GM06990 (cell line): ENCODE data around the gene GUCA1C.

Source experiments
- DNase-seq: peaks from one replicate; pipeline ENCODE4 v3.0.0-alpha.2; 2011; ENCODE audit not compliant: insufficient read length; ENCODE audit errors: extremely low read depth
- H3K27me3 ChIP-seq: replicated peaks from 2 replicates; pipeline ENCODE4 v1.6.0; 2011; ENCODE audit warnings: low read length; ENCODE audit not compliant: control insufficient read depth, insufficient read depth
- H3K36me3 ChIP-seq: 2 replicates; pipeline ENCODE4 v1.5.1; 2011; ENCODE audit warnings: low read length; ENCODE audit not compliant: control insufficient read depth, insufficient read depth
- H3K4me3 ChIP-seq: replicated peaks from 2 replicates; pipeline ENCODE4 v1.5.1; 2011; ENCODE audit warnings: low read depth, mild to moderate bottlenecking, control low read depth, low read length
- CTCF ChIP-seq: IDR thresholded peaks from 2 replicates; pipeline ENCODE4 v1.5.1; 2011; ENCODE audit warnings: low read length, control low read depth, mild to moderate bottlenecking, inconsistent platforms; ENCODE audit not compliant: insufficient read depth, poor library complexity, severe bottlenecking

Gene GUCA1C

GRCh38 chr3:108953700-108954099 is at the start of gene GUCA1C:
Gene GUCA1C, minus strand, starts transcription at chr3:108953879. Its CDS starts 117 bp downstream, at chr3:108953762.
- Histone ChIP-seq H3K27me3 (no peaks in the 10 kb centered on the region), H3K36me3 (no peaks in the 10 kb centered on the region), H3K4me3 (no peak within 1 kb of the TSS)
- DNase-seq = no peak
- no peak for TF ChIP-seq CTCF

DNA sequence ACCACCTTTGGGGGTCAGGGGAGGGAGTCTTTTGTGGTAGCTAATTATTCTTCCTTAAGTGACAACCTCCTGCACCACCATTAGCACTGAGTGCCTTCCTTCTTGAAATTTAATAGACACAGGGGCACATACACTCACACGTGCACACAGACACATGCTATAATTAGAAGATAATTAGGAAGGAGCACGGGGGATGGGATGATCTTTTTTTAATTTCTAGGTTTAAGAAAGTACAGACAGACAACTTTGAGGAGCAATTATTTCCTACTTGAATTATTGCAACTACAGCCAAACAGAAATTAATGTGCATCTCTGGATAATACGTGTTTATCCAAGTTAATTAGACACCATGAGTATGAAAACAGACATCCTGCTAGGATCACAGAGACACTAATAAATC is 44.8 kb upstream of the GUCA1C start:
- TF ChIP-seq CTCF = no peak
- DNase-seq = no peak
- Histone ChIP-seq H3K36me3 (no peaks in the 10 kb centered on the region), H3K4me3 (no peak overlapping the region), H3K27me3 (no peaks in the 10 kb centered on the region; the same call in 1 of the 2 replicates)

DNA sequence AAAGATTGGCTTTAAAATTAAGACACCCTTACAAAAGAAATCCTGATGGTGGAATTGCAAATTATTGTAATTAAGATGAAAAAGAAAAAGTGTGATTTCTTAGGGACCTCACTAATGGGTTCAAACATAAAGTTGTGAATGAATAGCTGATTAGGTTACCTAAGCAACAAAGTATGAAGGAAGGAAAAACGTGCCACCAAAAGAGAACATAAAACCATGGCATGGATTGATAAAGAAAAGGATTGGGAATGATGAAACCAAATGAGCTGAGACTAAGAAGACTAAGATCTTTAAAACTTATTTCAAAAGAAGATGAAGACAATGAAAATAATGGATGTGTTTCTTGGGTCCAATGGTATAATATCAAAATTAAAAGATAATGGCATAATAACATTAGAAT is 32.2 kb upstream of the GUCA1C start:
- no peaks in the 10 kb centered on the region for H3K27me3 ChIP-seq
- no peaks in the 10 kb centered on the region for H3K36me3 ChIP-seq
- H3K4me3 ChIP-seq = no peak overlapping the region
- TF ChIP-seq CTCF = no peak
- DNase-seq = no peak

DNA sequence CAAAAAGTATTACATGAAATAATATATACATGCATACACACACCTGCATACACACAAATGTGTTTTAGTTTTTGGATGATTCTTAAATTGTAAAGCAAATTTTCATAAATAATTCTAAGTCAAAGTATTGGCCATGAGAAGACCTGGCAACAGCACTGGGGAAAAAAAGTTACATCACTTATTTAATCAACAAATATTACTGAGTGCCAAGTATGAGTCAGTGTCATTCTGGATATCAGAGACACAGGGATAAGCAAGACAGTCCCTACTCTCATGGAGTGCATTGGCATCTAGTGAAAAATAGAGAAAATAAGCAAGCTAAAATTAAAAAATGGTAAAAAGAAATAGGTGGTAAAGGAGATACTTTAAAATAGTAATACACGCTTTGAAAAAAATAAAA is 29.4 kb upstream of the GUCA1C start:
- Histone ChIP-seq H3K27me3 (no peaks in the 10 kb centered on the region), H3K4me3 (no peak overlapping the region), H3K36me3 (no peaks in the 10 kb centered on the region)
- no peak for TF ChIP-seq CTCF
- no peak for DNase-seq

- Histone ChIP-seq H3K27me3 (no peaks in the 10 kb centered on the region), H3K36me3 (no peaks in the 10 kb centered on the region), H3K4me3 (no peak overlapping the region)
- no peak for DNase-seq
- no peak for TF ChIP-seq CTCF
Measured at GRCh38 chr3:108976058-108976457, 22.4 kb upstream of the GUCA1C start.

DNA sequence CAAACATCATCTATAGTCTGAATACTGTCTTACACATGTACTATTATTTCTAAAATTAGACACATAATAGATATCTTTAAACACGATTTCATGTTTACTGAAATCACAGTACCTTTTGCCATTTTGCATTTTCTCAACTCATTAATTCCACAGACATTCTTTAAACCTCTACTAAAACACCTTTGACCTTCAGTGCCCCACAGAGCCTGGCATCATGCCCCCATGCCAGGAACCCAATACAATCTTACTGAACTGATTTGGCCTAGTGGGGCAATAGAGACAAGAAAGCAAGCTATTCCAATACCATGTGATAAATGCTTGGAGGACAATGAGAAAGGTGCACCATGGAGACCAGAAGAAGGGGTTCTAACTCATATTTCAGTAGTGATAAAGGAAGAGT is 19.3 kb upstream of the GUCA1C start:
- Histone ChIP-seq H3K27me3 (no peaks in the 10 kb centered on the region), H3K36me3 (no peaks in the 10 kb centered on the region)
- no peak for DNase-seq

More for the DNA sequence above, 19.3 kb upstream of the GUCA1C start:
- TF ChIP-seq CTCF = no peak
- H3K4me3 ChIP-seq = no peak overlapping the region
